Esophagus squamous epithelium (tissue), 4 donors: Measurements from ENCODE around the gene KIAA1191.

Experiments used
- CTCF ChIP-seq, 6 experiments: fragments of 450-650 bp in 4 of 6; fragments of 200-600 bp in 2 of 6; sonication (generic) in 2 of 6; IDR thresholded peaks; one replicate each; pipeline ENCODE4 v1.5.1; 2016 to 2019; ENCODE audit warnings: antibody characterized with exemption in 6 of 6, mild to moderate bottlenecking in 4 of 6, moderate library complexity in 4 of 6
- POLR2A ChIP-seq, 4 donors: fragments of 450-650 bp; IDR thresholded peaks; one replicate each; pipeline ENCODE4 v1.6.1; 2017; ENCODE audit warnings: antibody characterized with exemption in 4 of 4, mild to moderate bottlenecking in 4 of 4, moderate library complexity in 3 of 4

- TF ChIP-seq CTCF (IDR thresholded peaks at IDR 0.05) (no peak), POLR2A (IDR thresholded peaks at IDR 0.05) (no peak)
Measured at GRCh38 chr5:176337913-176338312, 23.7 kb downstream of the KIAA1191 start.
